GM19438 (cell line): ENCODE measurements around the gene ELP1.
A peak's percentile ranks its signal among the peaks of the same experiment; 100 is the strongest.
"Not testable (repeated sequence)": the region's sequence is repeated elsewhere in the genome, so short reads cannot be mapped to it uniquely, and the experiment has no call there.

ENCODE experiments used
- ATAC-seq: cut with Tn5 transposase; IDR thresholded peaks from one replicate; pipeline ENCODE4 v1.9.1; 2021; ENCODE audit warnings: low read depth; ENCODE audit not compliant: unreplicated experiment

Gene ELP1

GRCh38 chr9:108933718-108934322, at the start of gene ELP1:
Gene ELP1 (minus strand): TSS chr9:108934124. CDS start chr9:108931146, 2,978 bp downstream.
- ATAC-seq: peak; percentile 87

- no peak for ATAC-seq
Observed at GRCh38 chr9:108980893-108981292, 47.0 kb upstream of the ELP1 start.

- no peak for ATAC-seq
Observed at GRCh38 chr9:108978205-108978604, 44.3 kb upstream of the ELP1 start.

GRCh38 chr9:108973895-108974294, 40.0 kb upstream of the ELP1 start:
- ATAC-seq: no peak

GRCh38 chr9:108972626-108973209, 38.8 kb upstream of the ELP1 start:
- no peak for ATAC-seq

GRCh38 chr9:108972186-108972585, 38.3 kb upstream of the ELP1 start:
- ATAC-seq: no peak

- not testable (repeated sequence) for ATAC-seq
Observed at GRCh38 chr9:108971392-108971791, 37.5 kb upstream of the ELP1 start.

GRCh38 chr9:108967916-108968315, 34.0 kb upstream of the ELP1 start:
- no peak for ATAC-seq

- no peak for ATAC-seq
Observed at GRCh38 chr9:108963459-108964143, 29.7 kb upstream of the ELP1 start.

GRCh38 chr9:108961151-108961550, 27.2 kb upstream of the ELP1 start:
- ATAC-seq: no peak

GRCh38 chr9:108960331-108960730, 26.4 kb upstream of the ELP1 start:
- no peak for ATAC-seq

- no peak for ATAC-seq
Observed at GRCh38 chr9:108956631-108957026, 22.7 kb upstream of the ELP1 start.

- ATAC-seq: no peak
Observed at GRCh38 chr9:108956022-108956630, 22.2 kb upstream of the ELP1 start.

GRCh38 chr9:108953983-108954574, 20.2 kb upstream of the ELP1 start:
- no peak for ATAC-seq

- ATAC-seq: no peak
Observed at GRCh38 chr9:108951578-108951977, 17.7 kb upstream of the ELP1 start.

- ATAC-seq: no peak
Observed at GRCh38 chr9:108950168-108950567, 16.2 kb upstream of the ELP1 start.

- no peak for ATAC-seq
Observed at GRCh38 chr9:108939975-108940374, 6.1 kb upstream of the ELP1 start.

- no peak for ATAC-seq
Observed at GRCh38 chr9:108937561-108938305, 3.8 kb upstream of the ELP1 start.

GRCh38 chr9:108934323-108934893, 484 bp upstream of the ELP1 start, which contains the start of gene ABITRAM:
Gene ABITRAM (plus strand): TSS chr9:108934400. CDS start chr9:108934487, 87 bp downstream.
- ATAC-seq: peak; percentile 79

- ATAC-seq: no peak
Observed at GRCh38 chr9:108933231-108933717, 650 bp downstream of the ELP1 start.
